ENCODE measurements around the gene IGF2BP3.
"Not testable (repeated sequence)": the region's sequence is repeated elsewhere in the genome, so short reads cannot be mapped to it uniquely, and the experiment has no call there.

The IGF2BP3 gene

GRCh38 chr7:23419845-23420244, 50.4 kb downstream of the IGF2BP3 start:
- DNase-seq = no peak

GRCh38 chr7:23419160-23419559, 51.1 kb downstream of the IGF2BP3 start:
- no peak for DNase-seq

GRCh38 chr7:23418046-23418445, 52.2 kb downstream of the IGF2BP3 start:
- no peak for DNase-seq

- DNase-seq = no peak
Measured at GRCh38 chr7:23415198-23415597, 55.1 kb downstream of the IGF2BP3 start.

- no peak for DNase-seq
Measured at GRCh38 chr7:23410446-23411183, 59.7 kb downstream of the IGF2BP3 start.

GRCh38 chr7:23406564-23406963, 63.7 kb downstream of the IGF2BP3 start:
- not testable (repeated sequence) for DNase-seq

- no peak for DNase-seq
Measured at GRCh38 chr7:23405240-23405618, 65.1 kb downstream of the IGF2BP3 start.

GRCh38 chr7:23404546-23405239, 65.6 kb downstream of the IGF2BP3 start:
- DNase-seq = no peak

- DNase-seq = no peak
Measured at GRCh38 chr7:23403970-23404369, 66.3 kb downstream of the IGF2BP3 start.

- not testable (repeated sequence) for DNase-seq
Measured at GRCh38 chr7:23398090-23398489, 72.2 kb downstream of the IGF2BP3 start.

GRCh38 chr7:23397241-23397640, 73.0 kb downstream of the IGF2BP3 start:
- DNase-seq = no peak

GRCh38 chr7:23396222-23397015, 73.9 kb downstream of the IGF2BP3 start:
- no peak for DNase-seq

- no peak for DNase-seq
Measured at GRCh38 chr7:23394488-23395171, 75.7 kb downstream of the IGF2BP3 start.

- no peak for DNase-seq
Measured at GRCh38 chr7:23393636-23394035, 76.7 kb downstream of the IGF2BP3 start.

- DNase-seq = no peak
Measured at GRCh38 chr7:23389701-23390100, 80.6 kb downstream of the IGF2BP3 start.

GRCh38 chr7:23387583-23387982, 82.7 kb downstream of the IGF2BP3 start:
- DNase-seq = no peak

GRCh38 chr7:23385140-23385539, 85.2 kb downstream of the IGF2BP3 start:
- DNase-seq = no peak

- DNase-seq = no peak
Measured at GRCh38 chr7:23383225-23383624, 87.1 kb downstream of the IGF2BP3 start.

- no peak for DNase-seq
Measured at GRCh38 chr7:23380961-23381360, 89.3 kb downstream of the IGF2BP3 start.

GRCh38 chr7:23380556-23380955, 89.7 kb downstream of the IGF2BP3 start:
- DNase-seq = no peak

- no peak for DNase-seq
Measured at GRCh38 chr7:23378996-23379395, 91.3 kb downstream of the IGF2BP3 start.

- DNase-seq = no peak
Measured at GRCh38 chr7:23377134-23377533, 93.2 kb downstream of the IGF2BP3 start.

Data from hippocampal formation (tissue), 2 donors.